Parathyroid adenoma (tissue), 2 donors: Measurements from ENCODE around the gene NHSL2.
"Not testable (repeated sequence)": the region's sequence is repeated elsewhere in the genome, so short reads cannot be mapped to it uniquely, and the experiment has no call there.

Source experiments
- H2AFZ ChIP-seq: fragments of 300-600 bp; sonication (generic); one replicate; pipeline ENCODE4 v1.7.0; 2017; ENCODE audit warnings: antibody characterized with exemption, mild to moderate bottlenecking
- H3K27ac ChIP-seq: fragments of 300-600 bp; sonication (generic); one replicate; pipeline ENCODE4 v1.7.0; 2017
- H3K27me3 ChIP-seq: fragments of 300-600 bp; sonication (generic); one replicate; pipeline ENCODE4 v1.7.0; 2017; ENCODE audit warnings: low read length; ENCODE audit not compliant: control insufficient read depth, insufficient read depth
- H3K36me3 ChIP-seq: fragments of 300-600 bp; sonication (generic); one replicate; pipeline ENCODE4 v1.7.0; 2017; ENCODE audit warnings: low read length; ENCODE audit not compliant: control insufficient read depth, insufficient read depth
- H3K4me1 ChIP-seq: fragments of 300-600 bp; sonication (generic); one replicate; pipeline ENCODE4 v1.7.0; 2017; ENCODE audit warnings: control low read depth
- H3K4me2 ChIP-seq: fragments of 300-600 bp; sonication (generic); one replicate; pipeline ENCODE4 v1.7.0; 2017; ENCODE audit warnings: low read length
- H3K4me3 ChIP-seq: fragments of 300-600 bp; sonication (generic); one replicate; pipeline ENCODE4 v1.7.0; 2017; ENCODE audit warnings: low read depth, low read length
- H3K79me2 ChIP-seq: fragments of 300-600 bp; sonication (generic); one replicate; pipeline ENCODE4 v1.7.0; 2017; ENCODE audit warnings: control low read depth
- H3K9ac ChIP-seq: fragments of 300-600 bp; sonication (generic); one replicate; pipeline ENCODE4 v1.7.0; 2017; ENCODE audit warnings: mild to moderate bottlenecking
- H3K9me3 ChIP-seq: fragments of 300-600 bp; sonication (generic); one replicate; pipeline ENCODE4 v1.7.0; 2017; ENCODE audit warnings: low read length; ENCODE audit not compliant: control insufficient read depth
- TF ChIP-seq, protein P1 (sequence below): fragments of 300-600 bp; sonication (generic); IDR thresholded peaks from one replicate; pipeline ENCODE4 v1.7.0; 2017; ENCODE audit warnings: antibody characterized with exemption, mild to moderate bottlenecking
- donor health status: primary hyperparathyroidism.

NHSL2 gene

DNA sequence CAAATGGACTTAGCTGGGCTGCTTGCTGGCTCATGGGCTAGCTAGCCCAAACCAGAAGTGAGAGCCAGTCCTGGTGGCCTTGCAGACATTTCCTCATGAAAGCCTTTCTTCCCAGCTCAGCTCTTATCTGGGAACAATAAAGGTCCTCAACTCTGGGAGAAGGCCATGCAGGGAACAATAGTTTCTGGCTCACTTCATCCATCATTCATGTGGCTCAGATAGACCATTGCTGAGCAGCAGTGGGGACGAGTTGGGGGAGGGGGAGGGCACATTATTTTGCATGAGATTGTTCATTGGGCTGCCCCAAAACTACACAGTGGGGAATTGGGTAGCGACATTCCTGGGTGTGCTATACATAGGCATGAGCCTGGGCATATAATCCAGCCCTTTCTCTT is 47.6 kb downstream of the NHSL2 start:
- Histone ChIP-seq H3K4me1 (no peaks in the 10 kb centered on the region), H3K27ac (no peak overlapping the region)

DNA sequence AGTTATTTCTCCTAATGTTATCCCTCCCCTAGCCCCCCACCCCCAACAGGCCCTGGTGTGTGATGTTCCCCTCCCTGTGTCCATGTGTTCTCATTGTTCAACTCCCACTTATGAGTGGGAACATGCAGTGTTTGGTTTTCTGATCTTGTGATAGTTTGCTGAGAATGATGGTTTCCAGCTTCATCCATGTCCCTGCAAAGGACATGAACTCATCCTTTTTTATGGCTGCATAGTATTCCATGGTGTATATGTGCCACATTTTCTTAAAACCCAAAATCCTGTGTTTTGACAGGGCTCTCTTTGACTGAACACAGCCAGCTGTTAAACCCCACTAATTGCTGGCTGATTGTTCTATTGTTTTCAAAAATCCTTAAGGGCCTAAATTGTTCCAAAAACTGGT is 53.5 kb downstream of the NHSL2 start:
- H3K4me3 ChIP-seq, H3K4me2 ChIP-seq, H3K9ac ChIP-seq, H3K79me2 ChIP-seq, H3K36me3 ChIP-seq, H3K27ac ChIP-seq, H3K27me3 ChIP-seq, H2AFZ ChIP-seq, H3K4me1 ChIP-seq, H3K9me3 ChIP-seq: not testable (repeated sequence)

More for the DNA sequence above, 47.6 kb downstream of the NHSL2 start:
- H3K36me3 ChIP-seq, result no peaks in the 10 kb centered on the region
- H3K9me3 ChIP-seq, result no peaks in the 10 kb centered on the region
- no peaks in the 10 kb centered on the region for H3K27me3 ChIP-seq
- no peak overlapping the region for H2AFZ ChIP-seq
- no peak overlapping the region for H3K4me2 ChIP-seq
- H3K79me2 ChIP-seq, result no peaks in the 10 kb centered on the region
- TF ChIP-seq, protein P1, sequence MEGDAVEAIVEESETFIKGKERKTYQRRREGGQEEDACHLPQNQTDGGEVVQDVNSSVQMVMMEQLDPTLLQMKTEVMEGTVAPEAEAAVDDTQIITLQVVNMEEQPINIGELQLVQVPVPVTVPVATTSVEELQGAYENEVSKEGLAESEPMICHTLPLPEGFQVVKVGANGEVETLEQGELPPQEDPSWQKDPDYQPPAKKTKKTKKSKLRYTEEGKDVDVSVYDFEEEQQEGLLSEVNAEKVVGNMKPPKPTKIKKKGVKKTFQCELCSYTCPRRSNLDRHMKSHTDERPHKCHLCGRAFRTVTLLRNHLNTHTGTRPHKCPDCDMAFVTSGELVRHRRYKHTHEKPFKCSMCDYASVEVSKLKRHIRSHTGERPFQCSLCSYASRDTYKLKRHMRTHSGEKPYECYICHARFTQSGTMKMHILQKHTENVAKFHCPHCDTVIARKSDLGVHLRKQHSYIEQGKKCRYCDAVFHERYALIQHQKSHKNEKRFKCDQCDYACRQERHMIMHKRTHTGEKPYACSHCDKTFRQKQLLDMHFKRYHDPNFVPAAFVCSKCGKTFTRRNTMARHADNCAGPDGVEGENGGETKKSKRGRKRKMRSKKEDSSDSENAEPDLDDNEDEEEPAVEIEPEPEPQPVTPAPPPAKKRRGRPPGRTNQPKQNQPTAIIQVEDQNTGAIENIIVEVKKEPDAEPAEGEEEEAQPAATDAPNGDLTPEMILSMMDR, result no peak
- no peak overlapping the region for H3K9ac ChIP-seq
- H3K4me3 ChIP-seq, result no peak overlapping the region

DNA sequence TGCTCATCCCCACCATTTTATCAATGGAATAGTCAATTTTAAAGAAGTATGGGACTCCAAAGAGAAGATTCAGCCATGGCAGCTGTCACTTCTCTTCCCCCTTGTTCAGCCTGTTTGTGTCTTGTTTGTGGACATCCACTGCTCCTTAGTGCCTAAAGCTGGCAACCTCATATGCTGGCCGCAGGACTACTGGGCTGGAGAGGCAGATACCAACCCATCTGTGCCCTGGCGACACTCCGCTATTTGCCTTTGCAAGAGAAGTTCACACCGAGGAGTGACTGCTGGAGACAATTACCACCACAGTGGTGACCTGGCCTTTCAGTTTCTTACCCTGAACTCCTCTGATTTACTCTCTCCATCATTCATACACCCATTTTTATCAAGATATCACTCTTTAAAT is 64.3 kb downstream of the NHSL2 start:
- Histone ChIP-seq H3K9ac (no peak overlapping the region), H3K4me3 (no peak overlapping the region), H3K4me2 (no peak overlapping the region), H3K4me1 (no peaks in the 10 kb centered on the region), H3K9me3 (no peaks in the 10 kb centered on the region), H3K27ac (no peak overlapping the region), H3K79me2 (no peaks in the 10 kb centered on the region), H3K36me3 (no peaks in the 10 kb centered on the region), H3K27me3 (no peaks in the 10 kb centered on the region), H2AFZ (no peak overlapping the region)
- TF ChIP-seq, protein P1, result no peak

DNA sequence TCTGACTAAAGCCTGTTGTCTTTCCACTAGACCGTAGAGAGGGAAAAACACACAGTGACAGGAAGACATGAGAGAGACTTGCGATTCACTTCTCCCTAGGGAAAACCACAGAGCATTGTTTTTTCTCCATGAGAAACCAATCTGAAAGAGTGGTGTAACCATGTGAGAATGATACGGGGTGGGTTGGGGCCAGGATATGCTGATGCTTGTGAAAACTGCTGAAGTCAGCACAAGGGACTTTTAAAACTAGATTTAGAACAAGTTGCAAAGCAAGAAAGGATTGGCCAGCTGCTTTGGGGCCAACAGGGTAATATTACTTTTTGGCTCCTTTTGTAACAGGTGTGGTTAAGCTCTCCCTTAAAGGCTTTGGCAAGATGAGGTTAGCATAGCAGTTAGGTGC is 66.1 kb downstream of the NHSL2 start:
- Histone ChIP-seq H3K4me2 (no peak overlapping the region), H3K36me3 (no peaks in the 10 kb centered on the region)
- TF ChIP-seq, protein P1, result no peak

DNA sequence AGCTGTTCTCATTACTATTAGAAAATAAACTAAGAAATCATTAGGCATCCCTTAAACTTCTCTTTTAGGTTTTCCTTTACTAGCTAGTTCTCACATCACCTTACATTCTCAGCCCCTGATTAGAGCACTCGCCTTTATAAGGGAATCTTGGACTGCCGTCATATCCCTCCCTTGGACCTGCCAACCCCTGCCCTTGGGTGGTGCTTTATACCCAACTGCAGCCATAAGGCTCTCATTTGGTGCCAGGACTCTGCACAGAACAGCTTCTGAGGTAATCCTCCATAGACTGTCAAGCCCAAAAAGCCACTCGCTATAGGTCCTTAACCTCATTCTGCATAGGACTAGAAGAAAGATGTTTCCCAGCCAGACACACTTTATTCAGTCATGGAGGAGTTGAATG is 67.5 kb downstream of the NHSL2 start:
- H3K4me3 ChIP-seq, result no peak overlapping the region
- no peaks in the 10 kb centered on the region for H3K9me3 ChIP-seq
- no peak overlapping the region for H2AFZ ChIP-seq
- H3K4me2 ChIP-seq, result no peak overlapping the region
- no peaks in the 10 kb centered on the region for H3K79me2 ChIP-seq
- H3K27me3 ChIP-seq, result no peaks in the 10 kb centered on the region
- H3K9ac ChIP-seq, result no peak overlapping the region
- TF ChIP-seq, protein P1, result no peak
- no peaks in the 10 kb centered on the region for H3K4me1 ChIP-seq
- no peaks in the 10 kb centered on the region for H3K36me3 ChIP-seq
- H3K27ac ChIP-seq, result no peak overlapping the region

More for the DNA sequence above, 66.1 kb downstream of the NHSL2 start:
- no peak overlapping the region for H3K27ac ChIP-seq
- no peaks in the 10 kb centered on the region for H3K9me3 ChIP-seq
- no peak overlapping the region for H2AFZ ChIP-seq
- H3K27me3 ChIP-seq, result no peaks in the 10 kb centered on the region
- H3K79me2 ChIP-seq, result no peaks in the 10 kb centered on the region
- no peak overlapping the region for H3K4me3 ChIP-seq
- H3K4me1 ChIP-seq, result no peaks in the 10 kb centered on the region
- H3K9ac ChIP-seq, result no peak overlapping the region
